Measurements from ENCODE around the gene JCHAIN. TPM values are rescaled to one million over a fixed set of nuclear protein-coding genes. Genes with fewer than 3 reads are reported as not detected.

The JCHAIN gene
- total and polyA plus RNA-seq, 9 of the 15 experiments (the other 6 are each of a cell fraction or from before 2014, with no cell fraction given) = 0.04 to 0.68 (median 0.26) TPM; not detected in 5

DNA sequence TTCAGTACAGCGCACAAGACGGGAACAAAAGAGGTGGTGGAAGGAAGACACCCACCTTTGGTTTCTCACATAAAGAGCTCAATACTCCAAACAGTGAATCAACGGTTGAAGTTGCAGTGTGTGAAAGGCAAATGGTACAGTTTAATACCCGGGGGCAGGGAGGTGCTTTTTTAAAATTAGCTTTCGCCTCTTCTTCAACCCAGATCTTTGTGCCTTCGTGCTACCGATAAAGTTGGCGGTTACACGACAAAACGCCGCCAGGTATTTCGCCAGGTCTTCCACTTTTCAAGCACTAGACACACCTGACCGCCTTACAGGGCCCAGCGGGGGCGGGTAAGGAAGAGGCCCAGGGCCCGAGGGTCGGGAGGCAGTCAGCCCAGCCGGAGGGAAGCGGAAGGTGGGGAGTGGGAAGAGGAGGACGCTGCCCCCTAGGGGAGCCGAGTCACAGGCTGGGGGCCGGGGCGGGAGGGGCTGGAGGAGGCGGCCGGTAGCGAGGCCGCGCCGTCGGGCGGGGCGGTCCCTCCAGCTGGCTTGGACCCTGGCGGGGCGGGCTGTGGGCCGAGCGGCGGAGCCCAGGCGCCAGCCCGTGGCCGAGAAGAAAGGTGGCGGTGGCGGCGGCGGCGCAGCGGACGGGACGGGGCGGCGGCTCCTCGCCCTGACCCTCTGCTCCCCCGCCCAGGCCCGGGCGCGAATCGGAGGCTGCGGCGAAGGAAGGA lies 38.1 kb upstream of the JCHAIN start (continued):
- TF ChIP-seq FOXP1 (CRISPR knock-in tag; IDR thresholded peaks at IDR 0.05) (peak; percentile 79; the same call in 1 of the 2 replicates), MAZ (CRISPR knock-in tag; conservative IDR thresholded peaks at IDR 0.05 in 1 of 2, IDR thresholded peaks at IDR 0.05 in 1 of 2) (peak; percentile 96 to 98), NR3C1 (CRISPR knock-in tag; IDR thresholded peaks at IDR 0.05) (no peak), CBX3 (IDR thresholded peaks at IDR 0.05; ENCODE audit: borderline replicate concordance in 1 of 2, low read length in 2 of 2) (0 out of 3 replicates have a peak, but pooled peaks of 1 of the 2 experiments have one; percentile 35), EP400 (IDR thresholded peaks at IDR 0.05) (0 out of 2 replicates have a peak, but pooled peaks have one; percentile 37), POLR2H (tag; IDR thresholded peaks at IDR 0.05; ENCODE audit: low read depth) (peak; percentile 65), HCFC1 (IDR thresholded peaks at IDR 0.05; ENCODE audit: low read depth, low read length) (peak; percentile 48; the same call in 1 of the 2 replicates), GABPB1 (CRISPR knock-in tag; IDR thresholded peaks at IDR 0.05) (peak; percentile 52; the same call in 1 of the 2 replicates), JUNB (CRISPR knock-in tag; conservative IDR thresholded peaks at IDR 0.05) (peak; percentile 28; the same call in 1 of the 2 replicates), MEF2A (IDR thresholded peaks at IDR 0.05; ENCODE audit: control insufficient read depth, low read depth, low read length) (no peak), ZBTB7A (IDR thresholded peaks at IDR 0.05; ENCODE audit: borderline replicate concordance, control insufficient read depth, low read depth, low read length) (peak; percentile 97)
- TF ChIP-seq, protein P1, sequence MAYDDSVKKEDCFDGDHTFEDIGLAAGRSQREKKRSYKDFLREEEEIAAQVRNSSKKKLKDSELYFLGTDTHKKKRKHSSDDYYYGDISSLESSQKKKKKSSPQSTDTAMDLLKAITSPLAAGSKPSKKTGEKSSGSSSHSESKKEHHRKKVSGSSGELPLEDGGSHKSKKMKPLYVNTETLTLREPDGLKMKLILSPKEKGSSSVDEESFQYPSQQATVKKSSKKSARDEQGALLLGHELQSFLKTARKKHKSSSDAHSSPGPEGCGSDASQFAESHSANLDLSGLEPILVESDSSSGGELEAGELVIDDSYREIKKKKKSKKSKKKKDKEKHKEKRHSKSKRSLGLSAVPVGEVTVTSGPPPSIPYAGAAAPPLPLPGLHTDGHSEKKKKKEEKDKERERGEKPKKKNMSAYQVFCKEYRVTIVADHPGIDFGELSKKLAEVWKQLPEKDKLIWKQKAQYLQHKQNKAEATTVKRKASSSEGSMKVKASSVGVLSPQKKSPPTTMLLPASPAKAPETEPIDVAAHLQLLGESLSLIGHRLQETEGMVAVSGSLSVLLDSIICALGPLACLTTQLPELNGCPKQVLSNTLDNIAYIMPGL (CRISPR knock-in tag; IDR thresholded peaks at IDR 0.05) = 0 out of 2 replicates have a peak, but pooled peaks have one; percentile 54
- TF ChIP-seq, protein P2, sequence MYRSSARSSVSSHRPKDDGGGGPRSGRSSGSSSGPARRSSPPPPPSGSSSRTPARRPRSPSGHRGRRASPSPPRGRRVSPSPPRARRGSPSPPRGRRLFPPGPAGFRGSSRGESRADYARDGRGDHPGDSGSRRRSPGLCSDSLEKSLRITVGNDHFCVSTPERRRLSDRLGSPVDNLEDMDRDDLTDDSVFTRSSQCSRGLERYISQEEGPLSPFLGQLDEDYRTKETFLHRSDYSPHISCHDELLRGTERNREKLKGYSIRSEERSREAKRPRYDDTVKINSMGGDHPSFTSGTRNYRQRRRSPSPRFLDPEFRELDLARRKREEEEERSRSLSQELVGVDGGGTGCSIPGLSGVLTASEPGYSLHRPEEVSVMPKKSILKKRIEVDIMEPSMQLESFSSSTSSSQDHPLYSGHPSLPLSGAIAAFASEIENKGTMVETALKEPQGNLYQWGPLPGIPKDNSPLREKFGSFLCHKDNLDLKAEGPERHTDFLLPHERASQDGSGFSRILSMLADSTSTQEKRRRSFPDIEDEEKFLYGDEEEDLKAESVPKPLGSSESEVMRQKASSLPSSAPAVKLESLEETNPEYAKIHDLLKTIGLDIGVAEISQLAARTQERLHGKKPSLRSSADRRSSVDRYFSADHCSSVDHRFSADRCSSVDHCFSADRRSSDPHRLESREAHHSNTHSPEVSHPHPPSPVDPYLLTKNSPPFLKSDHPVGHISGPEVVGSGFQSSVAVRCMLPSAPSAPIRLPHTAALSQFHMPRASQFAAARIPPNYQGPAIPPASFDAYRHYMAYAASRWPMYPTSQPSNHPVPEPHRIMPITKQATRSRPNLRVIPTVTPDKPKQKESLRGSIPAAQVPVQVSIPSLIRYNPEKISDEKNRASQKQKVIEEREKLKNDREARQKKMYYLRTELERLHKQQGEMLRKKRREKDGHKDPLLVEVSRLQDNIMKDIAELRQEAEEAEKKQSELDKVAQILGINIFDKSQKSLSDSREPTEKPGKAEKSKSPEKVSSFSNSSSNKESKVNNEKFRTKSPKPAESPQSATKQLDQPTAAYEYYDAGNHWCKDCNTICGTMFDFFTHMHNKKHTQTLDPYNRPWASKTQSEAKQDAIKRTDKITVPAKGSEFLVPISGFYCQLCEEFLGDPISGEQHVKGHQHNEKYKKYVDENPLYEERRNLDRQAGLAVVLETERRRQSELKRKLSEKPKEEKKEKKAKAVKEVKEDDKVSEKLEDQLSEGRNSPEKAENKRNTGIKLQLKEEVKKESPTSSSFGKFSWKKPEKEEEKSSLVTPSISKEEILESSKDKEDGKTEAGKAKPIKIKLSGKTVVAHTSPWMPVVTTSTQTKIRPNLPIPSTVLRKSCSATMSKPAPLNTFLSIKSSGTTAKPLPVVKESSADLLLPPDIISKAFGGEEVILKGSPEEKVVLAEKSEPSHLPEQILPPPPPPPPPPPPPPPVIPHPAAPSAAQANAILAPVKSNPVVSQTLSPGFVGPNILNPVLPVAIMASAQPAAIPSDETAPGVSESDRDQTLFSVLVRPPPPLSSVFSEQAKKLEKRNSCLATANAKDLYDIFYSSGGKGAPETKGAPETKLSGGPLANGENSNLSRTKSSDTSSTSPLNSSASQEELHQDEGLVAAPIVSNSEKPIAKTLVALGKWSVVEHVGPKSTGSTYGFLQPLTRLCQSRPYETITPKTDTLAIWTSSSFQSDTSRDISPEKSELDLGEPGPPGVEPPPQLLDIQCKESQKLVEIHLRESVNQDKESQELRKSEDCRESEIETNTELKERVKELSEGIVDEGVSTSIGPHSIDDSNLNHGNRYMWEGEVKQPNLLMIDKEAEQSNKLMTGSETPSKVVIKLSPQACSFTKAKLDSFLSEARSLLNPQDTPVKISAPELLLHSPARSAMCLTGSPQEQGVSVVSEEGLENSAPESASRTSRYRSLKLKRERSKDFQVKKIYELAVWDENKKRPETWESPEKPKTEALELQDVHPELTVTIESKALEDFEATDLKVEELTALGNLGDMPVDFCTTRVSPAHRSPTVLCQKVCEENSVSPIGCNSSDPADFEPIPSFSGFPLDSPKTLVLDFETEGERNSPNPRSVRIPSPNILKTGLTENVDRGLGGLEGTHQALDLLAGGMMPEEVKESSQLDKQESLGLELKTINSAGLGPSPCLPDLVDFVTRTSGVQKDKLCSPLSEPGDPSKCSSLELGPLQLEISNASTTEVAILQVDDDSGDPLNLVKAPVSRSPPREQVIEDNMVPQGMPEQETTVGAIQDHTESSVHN (IDR thresholded peaks at IDR 0.05; ENCODE audit: borderline replicate concordance in 1 of 2, low read depth in 1 of 2) = peak in 1 of 2 experiments; percentile 29; a peak in 1 of 4 replicates
- TF ChIP-seq, protein P3, sequence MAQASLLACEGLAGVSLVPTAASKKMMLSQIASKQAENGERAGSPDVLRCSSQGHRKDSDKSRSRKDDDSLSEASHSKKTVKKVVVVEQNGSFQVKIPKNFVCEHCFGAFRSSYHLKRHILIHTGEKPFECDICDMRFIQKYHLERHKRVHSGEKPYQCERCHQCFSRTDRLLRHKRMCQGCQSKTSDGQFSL (CRISPR knock-in tag; IDR thresholded peaks at IDR 0.05) = peak; percentile 43; the same call in 1 of the 2 replicates
- TF ChIP-seq, protein P3 (tag; IDR thresholded peaks at IDR 0.05) = no peak
